ENCODE data around the gene NBDY.

Gene NBDY

DNA sequence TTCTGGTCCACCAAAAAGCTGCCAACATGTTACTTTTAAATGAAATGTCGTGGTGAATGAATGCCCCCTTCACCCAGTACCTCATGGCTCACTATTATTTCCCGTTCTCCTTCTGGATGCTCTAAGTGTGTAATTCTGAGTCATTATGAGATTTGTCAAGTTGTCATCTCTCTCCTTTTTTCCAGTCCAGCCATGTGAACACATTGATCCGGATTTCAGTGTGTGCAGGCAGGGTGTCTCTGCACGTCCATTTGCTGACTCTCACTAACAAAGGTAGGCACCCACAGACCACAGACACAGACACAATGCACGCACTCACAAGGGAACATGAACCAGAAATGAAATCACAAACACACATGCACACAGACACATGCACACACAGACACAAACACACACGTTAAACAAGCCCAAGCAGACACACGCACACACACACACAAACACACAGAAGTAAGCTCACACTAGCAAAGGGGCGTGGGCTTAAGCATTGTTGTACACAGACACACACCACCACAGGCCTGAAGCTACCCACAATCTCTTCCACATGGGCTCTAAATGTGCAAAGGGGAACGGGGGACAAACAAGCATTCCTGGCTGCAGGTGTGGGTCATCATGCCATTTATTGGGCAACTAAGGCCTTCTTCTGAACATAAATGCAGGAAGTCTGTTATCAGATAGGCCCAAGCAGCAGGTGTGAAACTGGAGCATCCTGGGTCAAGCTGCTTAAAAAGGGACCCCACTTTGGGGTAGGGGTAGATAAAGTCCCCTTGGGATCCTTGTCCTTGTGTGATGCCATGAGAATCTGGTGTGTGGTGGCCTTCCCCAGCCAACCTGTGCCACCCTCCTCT lies 58.1 kb downstream of the NBDY start:
- no peak for DNase-seq

GRCh38 chrX:56787734-56788152 lies 58.7 kb downstream of the NBDY start:
- no peak for DNase-seq

- DNase-seq = no peak
Observed at GRCh38 chrX:56788229-56788628, 59.2 kb downstream of the NBDY start.

GRCh38 chrX:56788717-56789122 lies 59.7 kb downstream of the NBDY start:
- DNase-seq = no peak

- no peak for DNase-seq
Observed at GRCh38 chrX:56789518-56790070, 60.6 kb downstream of the NBDY start.

DNA sequence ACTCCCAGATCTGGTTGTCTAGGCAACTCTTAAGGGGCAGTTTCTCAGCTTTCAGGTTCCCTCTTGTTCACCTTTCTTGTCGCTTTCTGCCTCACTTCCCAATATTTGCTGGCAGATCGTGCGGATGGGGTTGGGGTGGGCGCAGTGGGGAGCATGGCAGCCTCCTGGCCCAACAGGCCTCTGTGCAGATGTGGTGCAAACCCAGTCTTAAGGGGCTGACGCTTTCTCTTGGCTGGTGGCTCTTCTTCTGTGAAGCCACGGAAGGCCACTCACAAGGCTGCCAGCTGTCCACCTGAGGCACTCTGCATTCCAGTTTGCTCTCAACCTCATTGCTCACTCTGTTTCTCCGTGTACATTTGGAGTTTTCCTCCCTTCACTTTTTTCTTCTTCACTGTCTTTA lies 61.7 kb downstream of the NBDY start:
- DNase-seq = no peak

GRCh38 chrX:56791456-56791855 lies 62.4 kb downstream of the NBDY start:
- no peak for DNase-seq

- DNase-seq = no peak
Observed at GRCh38 chrX:56792270-56793111, 63.4 kb downstream of the NBDY start.

DNA sequence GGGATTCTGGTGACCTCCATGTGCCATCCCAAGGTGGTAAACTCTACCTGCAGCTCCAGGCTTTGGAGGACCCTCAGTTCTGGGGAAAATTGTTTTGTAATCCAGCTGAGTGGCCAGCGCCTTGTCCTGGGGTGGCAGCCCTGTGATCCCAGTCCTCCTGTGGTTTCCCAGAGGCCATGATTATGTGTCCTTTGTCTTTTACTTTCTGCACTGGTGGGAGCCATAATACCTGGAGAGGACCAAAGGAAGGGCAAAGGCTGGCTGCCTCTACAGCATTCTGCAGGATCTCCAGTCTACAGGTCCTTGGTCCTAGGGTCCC lies 64.0 kb downstream of the NBDY start:
- no peak for DNase-seq

DNA sequence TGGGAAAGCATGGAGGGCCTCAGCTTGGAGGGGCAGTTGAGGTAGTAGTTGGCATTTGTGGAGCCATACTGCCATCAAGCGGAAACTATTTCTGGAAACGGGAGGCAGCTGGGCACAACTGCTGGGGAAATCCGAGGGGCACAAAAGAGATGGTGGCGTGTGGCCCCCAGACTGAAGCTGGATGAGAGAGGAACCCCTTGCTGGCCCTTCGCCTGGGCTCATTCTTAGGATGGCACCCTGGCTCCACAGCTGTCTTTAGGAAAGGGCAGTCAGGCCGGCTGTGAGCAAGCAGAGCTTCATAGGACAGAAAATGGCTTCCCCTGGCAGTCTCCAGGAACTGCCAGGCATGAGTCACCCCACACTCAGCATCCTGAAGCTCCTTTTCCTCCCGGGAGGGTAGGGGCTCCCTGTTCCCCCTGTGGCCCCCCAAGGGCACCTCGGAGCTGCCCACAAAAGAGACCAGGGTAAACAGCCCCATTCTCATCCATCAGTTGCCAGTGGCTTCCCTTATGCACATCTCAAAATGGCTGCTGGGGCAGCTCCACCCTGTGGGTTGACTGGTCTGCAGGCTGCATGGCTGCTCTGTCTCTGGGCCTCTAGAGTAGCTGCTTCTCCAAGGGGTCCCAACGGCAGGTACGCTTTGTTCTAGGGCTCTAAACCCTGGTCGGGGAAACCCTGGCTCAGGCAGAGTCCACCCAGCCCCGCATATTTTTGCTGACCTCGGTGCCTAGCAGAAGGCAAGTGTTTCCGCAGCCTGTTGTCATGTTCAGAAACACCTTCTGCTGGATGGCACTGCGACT lies 64.7 kb downstream of the NBDY start:
- DNase-seq = no peak

DNA sequence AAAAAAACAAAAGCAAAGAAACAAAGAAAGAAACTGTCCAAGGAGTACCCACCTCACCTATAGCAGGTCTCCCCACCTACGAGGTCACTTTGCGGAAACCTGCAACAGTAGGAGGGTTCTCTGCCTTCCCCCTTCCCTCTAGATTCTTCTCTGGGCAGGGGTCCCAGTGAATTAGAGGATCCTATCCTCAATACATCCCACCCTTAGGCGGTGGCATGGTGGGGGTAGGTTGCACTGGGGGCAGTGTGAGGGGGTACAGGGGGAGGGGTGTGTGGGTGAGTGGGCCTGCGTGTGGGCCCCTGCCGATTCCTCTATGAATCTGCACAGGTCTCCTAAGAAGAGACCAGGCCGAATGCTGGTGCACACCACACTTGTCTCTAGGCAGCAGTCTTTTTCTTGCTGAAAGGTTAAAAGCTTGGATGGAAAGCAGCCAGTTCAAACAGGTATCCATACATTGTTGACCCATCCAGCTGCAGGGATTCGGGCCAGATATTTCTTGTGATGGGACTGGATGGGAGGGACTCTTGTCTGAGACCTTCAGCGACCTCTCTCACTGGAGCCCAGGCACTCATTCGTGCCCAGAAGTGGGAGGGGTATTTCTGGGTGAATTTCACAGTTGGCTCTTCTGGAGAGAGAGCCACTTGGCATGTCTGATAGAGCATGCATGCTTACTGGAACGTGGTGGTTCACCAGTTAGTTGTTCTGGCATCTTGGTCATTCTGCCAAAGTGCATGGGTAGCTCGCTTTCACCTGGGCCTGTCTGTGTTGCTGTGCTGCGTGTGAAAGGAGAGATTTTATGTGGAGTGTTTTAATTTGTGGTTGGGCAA lies 65.6 kb downstream of the NBDY start:
- no peak for DNase-seq

DNA sequence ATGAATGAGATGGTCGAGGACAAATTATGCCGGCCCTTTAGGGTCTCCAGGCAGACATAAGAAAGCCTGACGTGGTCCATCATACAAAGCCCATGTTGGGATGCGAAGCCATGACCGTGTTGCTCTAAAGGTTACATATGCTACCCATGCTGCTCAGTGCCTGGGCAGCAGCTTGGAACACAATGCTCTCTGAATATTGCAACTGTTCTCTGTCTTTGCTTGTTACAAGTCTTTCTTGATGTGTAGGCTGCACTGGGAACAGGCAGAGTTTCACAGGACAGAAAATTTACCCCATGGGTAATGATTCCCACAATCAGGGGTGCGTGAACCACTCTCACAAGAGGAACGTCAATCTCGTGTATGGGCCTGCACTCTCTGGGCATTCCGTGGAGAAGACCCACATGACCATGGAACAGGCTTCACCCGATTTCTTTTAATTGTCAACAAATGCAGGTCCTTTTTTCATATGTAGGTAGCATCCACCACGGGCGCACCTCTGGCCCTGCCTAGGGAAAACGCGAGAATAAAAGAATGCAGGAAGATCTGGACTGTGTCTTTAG lies 66.3 kb downstream of the NBDY start:
- DNase-seq = no peak

DNA sequence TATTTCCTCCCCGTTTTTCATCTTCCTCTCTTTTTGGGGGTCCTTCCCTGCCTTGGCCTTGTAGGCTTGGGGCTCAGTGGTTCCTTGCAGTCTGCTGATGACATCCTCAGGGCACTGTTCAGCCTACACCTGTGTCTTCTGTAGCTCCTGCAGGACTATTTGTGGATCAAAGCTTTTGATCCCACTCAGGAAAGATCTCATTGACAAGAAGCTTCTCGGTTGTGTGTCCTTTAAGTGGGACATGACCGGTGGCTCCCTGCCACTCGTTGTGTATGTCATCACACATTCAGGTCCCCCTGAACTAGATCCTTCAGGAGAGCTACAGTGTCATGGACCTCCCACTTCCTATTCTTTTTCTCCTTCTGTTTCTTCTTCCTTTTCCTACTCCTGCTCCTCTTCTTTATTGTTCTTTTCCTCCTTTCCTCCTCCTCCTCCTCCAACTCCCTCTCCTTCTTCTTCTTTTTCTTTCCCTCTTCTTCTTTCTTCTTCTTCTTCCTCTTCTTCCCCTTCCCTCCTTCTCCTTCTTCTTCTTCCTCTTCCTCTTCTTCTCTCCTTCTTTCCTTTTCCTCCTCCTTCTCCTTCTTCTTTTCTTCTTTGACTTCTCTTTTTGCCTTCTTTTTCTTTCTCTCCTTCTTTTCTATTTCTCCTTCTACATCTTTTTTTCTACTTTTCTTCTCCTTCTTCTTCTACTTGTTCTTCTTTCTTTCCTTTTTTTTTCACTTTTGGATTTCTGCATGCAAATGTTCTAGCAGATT lies 67.8 kb downstream of the NBDY start:
- DNase-seq = no peak

DNA sequence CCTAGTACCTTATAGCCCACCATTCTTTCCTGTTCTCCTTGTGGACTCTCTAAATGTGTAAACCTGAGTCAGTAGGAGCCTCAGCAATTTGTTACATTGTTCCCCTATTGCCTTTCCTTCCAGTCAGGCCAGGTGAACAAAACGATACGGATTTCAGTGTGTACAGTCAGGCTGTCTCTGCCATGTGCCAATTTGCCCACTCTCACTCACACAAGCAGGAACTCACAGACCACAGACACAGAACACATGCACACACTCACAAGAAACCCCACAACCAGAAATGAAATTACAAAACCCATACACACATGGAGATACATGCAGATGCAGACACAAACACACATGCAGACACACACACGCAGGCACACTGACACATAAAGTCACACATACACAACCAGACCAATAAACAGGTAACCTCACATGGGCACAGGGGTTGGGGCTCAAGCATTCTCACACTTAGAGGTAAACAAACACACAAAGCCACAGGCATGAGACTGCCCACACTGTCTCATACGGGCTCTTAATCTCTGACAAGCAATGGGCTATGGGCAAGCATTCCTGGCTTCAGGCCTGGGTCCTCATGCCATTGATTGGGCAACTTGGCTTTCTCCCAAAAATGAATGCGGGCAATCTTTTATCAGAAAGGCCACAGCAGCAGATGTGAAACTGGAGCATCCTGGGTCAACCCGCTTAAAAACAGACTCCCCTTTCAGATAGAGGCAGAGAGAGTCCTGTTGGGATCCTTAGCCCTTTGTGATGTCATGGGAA lies 68.7 kb downstream of the NBDY start:
- no peak for DNase-seq

DNA sequence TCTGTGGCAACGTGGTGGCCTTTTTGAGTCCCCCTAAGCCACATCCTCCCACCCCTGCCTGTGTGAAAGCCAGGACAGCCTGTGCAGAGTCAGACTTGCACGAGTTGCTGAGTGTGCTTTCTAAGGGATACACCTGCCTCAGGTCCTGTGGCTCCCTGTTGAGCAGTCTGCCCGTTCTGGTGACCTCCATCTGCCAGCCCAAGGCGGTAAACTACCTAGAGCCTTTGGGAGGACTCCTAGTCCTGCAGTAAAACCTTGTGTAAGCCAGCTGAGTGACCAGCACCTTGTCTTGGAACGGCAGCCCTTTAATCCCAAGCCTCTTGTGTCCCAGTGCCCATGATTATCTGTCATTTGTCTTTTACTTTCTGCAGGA lies 69.3 kb downstream of the NBDY start:
- DNase-seq = no peak

GRCh38 chrX:56798866-56799758 lies 70.1 kb downstream of the NBDY start:
- DNase-seq = no peak

- no peak for DNase-seq
Observed at GRCh38 chrX:56800307-56800706, 71.3 kb downstream of the NBDY start.

GRCh38 chrX:56800801-56801200 lies 71.8 kb downstream of the NBDY start:
- DNase-seq = no peak

GRCh38 chrX:56802428-56802827 lies 73.4 kb downstream of the NBDY start:
- DNase-seq = no peak

Measured in right forelimb (tissue), 1 donor.